Adrenal gland (tissue), 12 donors: Measurements from ENCODE around the gene PXDN. TPM values are rescaled to one million over a fixed set of nuclear protein-coding genes. Genes with fewer than 3 reads are reported as not detected.
"Not testable (repeated sequence)": the region's sequence is repeated elsewhere in the genome, so short reads cannot be mapped to it uniquely, and the experiment has no call there.

ENCODE experiments used
- DNase-seq, 7 donors: peaks; one replicate each; pipeline ENCODE4 v3.0.0-alpha.2; 2019 to 2020
- H3K27ac ChIP-seq, 5 donors: fragments of 200-600 bp; sonication (generic) in 4 of 5; 1 replicate in 3 of 5; 2 replicates in 2 of 5; pipeline versions ENCODE4 v1.5.1 to v1.8.0; 2016 to 2020; ENCODE audit warnings: mild to moderate bottlenecking in 1 of 5
- H3K27me3 ChIP-seq: fragments of 200-600 bp; 2 replicates; pipeline ENCODE4 v1.8.0; 2021
- H3K36me3 ChIP-seq, 2 donors: fragments of 200-600 bp; replicated peaks in 1 of 2; 1 replicate in 1 of 2; 2 replicates in 1 of 2; pipeline versions ENCODE4 v1.5.1 to v1.8.0; 2018 to 2022
- H3K4me1 ChIP-seq, 2 donors: fragments of 200-600 bp; replicated peaks in 1 of 2; 1 replicate in 1 of 2; 2 replicates in 1 of 2; pipeline versions ENCODE4 v1.5.1 to v1.8.0; 2018 to 2021
- H3K4me3 ChIP-seq, 4 donors: fragments of 200-600 bp; sonication (generic) in 3 of 4; one replicate each; pipeline ENCODE4 v1.5.1; 2016 to 2018
- H3K9me3 ChIP-seq, 3 donors: fragments of 200-600 bp; sonication (generic) in 1 of 3; replicated peaks in 1 of 3; 1 replicate in 2 of 3; 2 replicates in 1 of 3; pipeline versions ENCODE4 v1.5.1 to v1.8.0; 2016 to 2021
- CTCF ChIP-seq, 6 experiments: fragments of 450-650 bp in 4 of 6; fragments of 200-600 bp in 2 of 6; sonication (generic) in 1 of 6; IDR thresholded peaks; 1 replicate in 5 of 6; 2 replicates in 1 of 6; pipeline versions ENCODE4 v1.5.1 to v1.8.0; 2016 to 2021; ENCODE audit warnings: antibody characterized with exemption in 6 of 6, mild to moderate bottlenecking in 2 of 6, moderate library complexity in 1 of 6
- POLR2A ChIP-seq, 2 donors: fragments of 450-650 bp; IDR thresholded peaks; one replicate each; pipeline ENCODE4 v1.6.1; 2017; ENCODE audit warnings: antibody characterized with exemption in 2 of 2, mild to moderate bottlenecking in 2 of 2, moderate library complexity in 1 of 2
- WGBS, 4 donors: extraction: QIAGEN DNeasy Blood & Tissue Kit in 2 of 4; methylation state at CpG; one replicate each; pipeline versions ENCODE4 v1.1.5 to v1.1.7; 2013 to 2017; 5-methylcytosine and 5-hydroxymethylcytosine counted together
- intact Hi-C, 2 donors: fragments of 100-400 bp; cut with DNase I; formaldehyde crosslinking; loops; one replicate each; pipeline versions ENCODE4 v1.14.1 to v1.15.0; 2022 to 2023
- polyA plus RNA-seq, 3 donors: library from polyadenylated mRNA; stranded (reverse); fragments of 200-250 nt in 2 of 3; fragments of 350-450 nt in 1 of 3; fragmentation: Illumina TruSeq in 1 of 3; extraction: RNeasy Lipid Tissue Mini Kit (QIAGEN cat#74804) in 1 of 3; gene quantifications; one replicate each; pipeline ENCODE4 v1.2.3, GENCODE V29; 2013 to 2014
- total RNA-seq, 9 donors: library from RNA; depleted of rRNA in 4 of 9; stranded (reverse); fragments of >200 nt in 4 of 9; fragments of 120-200 nt in 1 of 9; fragmentation: NEBNext Ultra II Directional in 1 of 9; extraction: Animal tissue kit (Norgen Biotek cat#: 25700) in 1 of 9; gene quantifications; one replicate each; pipeline versions ENCODE4 v1.1.0 to v1.2.4, GENCODE V29; 2013 to 2023
- donor health status: healthy with polysubstance abuse.
- donor health status: Bipolar disorder and iron deficiency.
- donor health status: DM: yes; HTN: yes; CAD: no.
- donor health status: DM: no; HTN: no; CAD: no.
- donor health status: DM: no; HTN: no; CAD: no.
- donor health status: DM: yes; HTN: yes; CAD: no.

Gene PXDN
- total and polyA plus RNA-seq, 12 donors: 8.5 to 39.5 (median 22.1) TPM

GRCh38 chr2:1759611-1759930, 15.3 kb upstream of the PXDN start:
- no peak for DNase-seq
- Histone ChIP-seq H3K4me3 (no peak overlapping the region), H3K4me1 (no peaks in the 10 kb centered on the region), H3K27ac (no peak overlapping the region), H3K36me3 (no peaks in the 10 kb centered on the region), H3K27me3 (no peaks in the 10 kb centered on the region), H3K9me3 (no peaks in the 10 kb centered on the region)
- 92 to 97% (median 93%) methylated on average over 2 to 13 of the region's 13 CpGs for whole genome bisulfite sequencing, 4 donors
- TF ChIP-seq CTCF (IDR thresholded peaks at IDR 0.05) (no peak), POLR2A (IDR thresholded peaks at IDR 0.05) (no peak)
- intact Hi-C loops: no loop called here

- TF ChIP-seq POLR2A (IDR thresholded peaks at IDR 0.05): no peak
- TF ChIP-seq CTCF (IDR thresholded peaks at IDR 0.05): no peak
- Histone ChIP-seq H3K27me3 (no peaks in the 10 kb centered on the region), H3K4me3 (no peak overlapping the region), H3K4me1 (no peaks in the 10 kb centered on the region), H3K9me3 (no peaks in the 10 kb centered on the region), H3K36me3 (no peaks in the 10 kb centered on the region), H3K27ac (no peak overlapping the region)
- WGBS, 4 donors: 84 to 95% (median 92%) methylated on average over 10 to 26 of the region's 26 CpGs
- intact Hi-C loops: no loop called here
- no peak for DNase-seq
These were observed 14.7 kb upstream of the PXDN start for GRCh38 chr2:1758774-1759610.

DNA sequence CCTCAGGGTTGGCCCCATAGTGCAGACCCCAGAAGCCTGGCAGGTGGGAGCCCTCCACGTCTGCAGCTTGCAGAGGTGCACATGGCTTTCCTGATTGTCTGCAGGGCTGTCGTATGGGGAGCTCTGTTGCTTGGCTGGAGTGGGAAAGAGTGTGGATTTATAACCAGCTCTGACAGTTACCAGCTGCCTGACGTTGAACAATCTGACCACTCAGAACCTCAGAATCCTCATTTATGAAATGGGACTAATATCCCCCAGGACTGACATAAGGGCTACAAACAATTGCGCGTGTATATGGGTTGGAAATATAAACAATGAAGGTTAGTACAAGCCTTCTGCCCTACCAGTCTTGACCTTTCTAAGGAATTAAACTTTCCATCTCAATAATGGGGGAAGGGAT, 13.9 kb upstream of the PXDN start:
- no peak overlapping the region for H3K4me3 ChIP-seq
- TF ChIP-seq CTCF (IDR thresholded peaks at IDR 0.05) (no peak), POLR2A (IDR thresholded peaks at IDR 0.05) (no peak)
- no peaks in the 10 kb centered on the region for H3K36me3 ChIP-seq
- no peaks in the 10 kb centered on the region for H3K27me3 ChIP-seq
- intact Hi-C loops: no loop called here
- WGBS, 4 donors: 56 to 78% (median 71%) methylated on average over 5 of the region's 5 CpGs
- no peak overlapping the region for H3K27ac ChIP-seq
- DNase-seq: peak in 1 of 7 donors; percentile 8
- no peaks in the 10 kb centered on the region for H3K4me1 ChIP-seq
- no peaks in the 10 kb centered on the region for H3K9me3 ChIP-seq

DNA sequence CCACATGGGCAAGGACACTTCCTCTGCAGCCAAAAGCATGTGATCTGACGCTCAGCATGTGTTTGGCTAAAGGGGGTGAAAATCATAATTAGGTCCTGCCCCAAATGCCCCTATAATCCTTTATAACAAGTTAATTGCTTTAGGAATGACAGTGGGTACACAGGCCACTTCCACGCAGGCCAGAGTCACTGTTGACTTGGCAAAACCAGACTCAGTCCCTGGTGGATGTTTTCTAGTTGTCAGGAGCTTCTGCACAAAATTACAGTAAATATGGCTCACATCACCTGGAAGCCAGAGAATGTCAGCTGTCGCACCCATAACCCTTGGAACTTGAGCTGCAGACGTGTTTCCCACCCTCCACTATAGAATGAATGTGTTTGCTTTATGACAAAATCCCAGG, 13.3 kb upstream of the PXDN start:
- 80 to 91% (median 81%) methylated on average over 4 of the region's 4 CpGs for WGBS, 4 donors
- intact Hi-C loops: no loop called here
- Histone ChIP-seq H3K36me3 (no peaks in the 10 kb centered on the region), H3K27ac (no peak overlapping the region), H3K4me1 (no peaks in the 10 kb centered on the region), H3K4me3 (no peak overlapping the region), H3K27me3 (no peaks in the 10 kb centered on the region), H3K9me3 (no peaks in the 10 kb centered on the region)
- TF ChIP-seq CTCF (IDR thresholded peaks at IDR 0.05): no peak
- no peak for TF ChIP-seq POLR2A (IDR thresholded peaks at IDR 0.05)
- DNase-seq: no peak

GRCh38 chr2:1757146-1757545, 12.8 kb upstream of the PXDN start:
- DNase-seq, H3K4me3 ChIP-seq, H3K9me3 ChIP-seq, intact Hi-C loops, H3K27ac ChIP-seq, H3K36me3 ChIP-seq, H3K4me1 ChIP-seq, H3K27me3 ChIP-seq: not testable (repeated sequence)
- 82 to 90% (median 86%) methylated on average over 12 of the region's 12 CpGs for WGBS, 4 donors
